Umbilical cord (tissue), 2 donors: ENCODE results near the gene SLC25A21. TPM values are rescaled to one million over a fixed set of nuclear protein-coding genes. Genes with fewer than 3 reads are reported as not detected.

Experiments used
- DNase-seq: peaks from one replicate; pipeline ENCODE4 v3.0.0-alpha.2; 2015; ENCODE audit warnings: low spot score
- total RNA-seq: library from RNA; depleted of rRNA; stranded (reverse); fragments of >200 nt; gene quantifications from one replicate; pipeline ENCODE4 v1.2.3, GENCODE V29; 2014; ENCODE audit warnings: low replicate concordance; ENCODE audit not compliant: insufficient read depth

SLC25A21 gene
- total RNA-seq, 1 donor from 2014 or later = 1.7 TPM

- DNase-seq = no peak
Measured at GRCh38 chr14:37045340-37046061, 126.9 kb downstream of the SLC25A21 start.

- no peak for DNase-seq
Measured at GRCh38 chr14:37037636-37038387, 134.6 kb downstream of the SLC25A21 start.

DNA sequence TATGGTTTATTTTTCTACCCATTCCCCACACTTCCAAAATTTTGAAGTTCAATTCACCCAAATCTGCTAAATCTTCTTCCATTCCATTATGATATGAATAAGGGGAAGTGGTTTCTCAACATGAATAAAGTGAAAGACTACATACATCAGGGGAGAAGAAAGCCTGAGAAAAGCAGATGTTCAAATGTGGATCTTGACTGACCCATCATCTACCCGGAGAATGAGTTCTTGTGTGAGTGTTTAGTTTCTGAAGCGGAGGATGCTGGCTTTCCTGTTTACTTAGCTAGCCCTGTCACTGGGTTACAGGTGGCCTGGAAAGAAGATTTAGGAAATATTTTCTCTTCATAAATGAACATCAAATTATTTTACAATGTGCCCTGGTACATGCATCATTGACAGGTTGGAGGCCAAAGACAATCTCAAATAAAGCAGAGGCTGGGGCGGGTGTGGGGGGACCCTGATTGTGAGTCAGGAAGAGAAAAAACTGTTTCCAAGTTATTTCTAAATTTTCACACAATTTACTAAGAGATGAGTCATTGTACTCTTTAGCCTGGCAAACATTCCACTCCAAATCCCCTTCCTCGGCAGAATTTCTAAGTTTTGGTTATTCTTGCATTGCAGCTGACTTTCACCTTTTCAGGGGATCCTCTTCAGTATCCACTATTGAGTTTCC is 135.6 kb downstream of the SLC25A21 start:
- no peak for DNase-seq

DNA sequence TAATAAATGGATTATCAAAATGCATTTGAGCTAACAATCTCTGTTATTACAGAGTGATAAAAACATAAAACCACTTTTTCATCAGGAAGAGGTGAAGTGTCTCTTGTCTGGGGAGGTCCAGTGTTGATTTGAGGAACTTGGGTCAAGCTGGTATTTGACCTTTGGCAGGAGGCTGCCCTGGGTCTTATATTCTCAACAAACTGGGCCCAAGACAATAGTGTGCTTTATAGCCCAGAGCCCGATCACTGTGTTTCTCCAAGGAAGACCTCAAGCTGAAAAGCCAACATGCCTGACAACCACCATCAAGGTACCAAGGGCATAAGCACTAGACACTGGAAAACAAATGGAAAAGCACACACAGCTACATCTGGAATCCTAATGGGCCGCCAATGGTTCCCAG is 137.0 kb downstream of the SLC25A21 start:
- DNase-seq = no peak

GRCh38 chr14:37034410-37035285 is 137.8 kb downstream of the SLC25A21 start:
- DNase-seq = peak; percentile 2

DNA sequence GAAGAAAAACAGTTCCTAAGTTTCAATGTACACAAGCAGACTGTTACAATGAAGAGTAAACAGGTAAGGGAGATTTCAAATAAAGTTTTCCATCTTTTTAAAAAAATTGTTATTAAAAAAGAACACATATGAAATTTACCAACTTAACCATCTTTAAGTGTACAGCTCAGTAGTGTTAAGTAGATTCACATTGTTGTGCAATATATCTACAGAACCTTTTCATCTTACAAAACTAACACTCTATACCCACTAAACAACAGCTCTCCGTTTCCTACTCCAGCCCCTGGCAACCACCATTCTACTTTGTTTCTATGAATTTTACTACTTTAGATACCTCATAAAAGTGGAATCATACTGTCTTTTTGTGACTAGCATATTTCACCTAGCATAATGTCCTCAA is 139.5 kb downstream of the SLC25A21 start:
- DNase-seq = no peak

DNA sequence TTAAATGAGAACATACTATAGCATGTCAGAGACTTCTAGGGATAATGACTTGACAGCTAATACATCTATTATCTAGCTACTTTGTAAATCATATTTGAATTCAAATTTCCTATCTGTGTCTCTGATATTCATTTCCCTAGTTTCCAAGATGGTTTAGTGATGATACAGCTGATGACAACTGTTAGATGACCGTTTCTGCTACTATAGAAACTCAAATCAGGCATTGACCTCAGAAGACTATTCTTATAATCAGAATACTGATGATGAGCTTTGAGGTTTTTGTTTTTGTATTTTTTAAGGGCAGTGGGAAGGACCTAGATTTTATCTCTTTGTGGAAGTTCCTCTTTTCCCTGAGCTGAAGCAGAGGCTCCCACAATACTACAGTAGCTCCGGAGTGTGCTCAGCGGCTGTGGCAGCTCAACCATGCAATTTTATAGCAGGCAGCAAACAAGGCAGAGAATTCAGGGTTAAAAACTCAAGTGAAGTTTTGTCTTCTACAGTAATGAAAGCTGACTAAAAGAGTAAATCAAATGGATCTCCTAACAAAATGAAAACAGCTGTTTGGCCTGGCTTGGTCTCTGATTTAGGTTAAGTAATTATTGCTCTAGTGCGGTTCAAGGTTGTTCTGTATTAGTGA is 145.1 kb downstream of the SLC25A21 start:
- no peak for DNase-seq

- DNase-seq = no peak
Measured at GRCh38 chr14:37023875-37024565, 148.4 kb downstream of the SLC25A21 start.

DNA sequence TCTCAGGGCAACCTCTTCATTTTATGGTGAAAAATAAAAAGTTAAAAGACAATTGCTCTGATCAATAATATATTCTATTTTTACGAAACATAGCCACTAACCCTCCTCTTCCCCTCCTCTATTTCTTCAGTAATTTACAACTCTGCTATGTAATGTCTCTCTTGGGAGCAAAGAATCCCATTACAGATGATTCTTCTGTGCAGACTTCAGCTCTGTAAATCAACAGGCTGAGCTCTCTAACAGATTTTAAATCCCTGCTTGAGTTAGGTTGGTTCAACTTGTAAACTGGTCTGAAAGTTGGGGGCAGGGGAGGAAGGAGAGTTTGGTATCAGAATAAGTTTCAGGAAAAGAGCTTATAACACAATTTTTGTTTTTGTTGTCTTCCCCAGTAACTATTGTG is 151.0 kb downstream of the SLC25A21 start:
- DNase-seq = no peak

- no peak for DNase-seq
Measured at GRCh38 chr14:37019488-37019887, 152.9 kb downstream of the SLC25A21 start.

- DNase-seq = no peak
Measured at GRCh38 chr14:37018571-37019240, 153.7 kb downstream of the SLC25A21 start.

- DNase-seq = no peak
Measured at GRCh38 chr14:37013078-37013477, 159.3 kb downstream of the SLC25A21 start.

- DNase-seq = no peak
Measured at GRCh38 chr14:36998686-36999085, 173.7 kb downstream of the SLC25A21 start.

GRCh38 chr14:36997843-36998242 is 174.6 kb downstream of the SLC25A21 start:
- no peak for DNase-seq

DNA sequence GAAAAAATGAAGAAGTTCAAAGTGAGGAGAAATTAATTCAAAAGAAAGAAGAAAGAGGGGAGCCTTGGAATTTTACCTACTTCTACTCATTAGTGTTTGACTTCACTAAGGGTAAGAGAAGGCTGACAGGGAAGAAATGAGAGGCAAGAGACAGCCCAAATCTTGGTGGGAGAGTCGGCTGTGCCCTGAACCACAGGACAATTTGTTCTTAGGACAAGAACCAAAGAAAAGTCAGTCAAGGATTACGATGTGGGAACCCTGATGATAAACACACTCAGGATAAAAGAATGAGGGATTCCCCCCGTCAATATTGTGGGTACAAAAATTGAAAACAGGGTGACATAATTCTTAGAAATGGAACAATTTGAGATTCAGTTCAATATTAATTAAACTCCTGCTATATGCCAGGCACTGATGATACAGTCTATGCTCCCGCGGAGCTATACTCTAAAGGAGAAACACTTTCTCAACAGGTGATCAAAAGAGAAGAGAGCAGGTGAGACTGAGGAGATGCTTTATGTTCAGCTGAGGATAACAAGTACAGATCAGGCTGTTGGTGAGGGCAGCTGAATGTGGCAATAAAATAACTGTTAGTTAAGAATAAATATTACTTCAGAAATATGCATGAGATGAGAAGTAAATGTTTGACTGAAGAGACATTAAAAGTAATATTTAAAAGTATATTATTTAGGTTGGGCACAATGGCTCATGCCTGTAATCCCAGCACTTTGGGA is 175.4 kb downstream of the SLC25A21 start:
- no peak for DNase-seq

DNA sequence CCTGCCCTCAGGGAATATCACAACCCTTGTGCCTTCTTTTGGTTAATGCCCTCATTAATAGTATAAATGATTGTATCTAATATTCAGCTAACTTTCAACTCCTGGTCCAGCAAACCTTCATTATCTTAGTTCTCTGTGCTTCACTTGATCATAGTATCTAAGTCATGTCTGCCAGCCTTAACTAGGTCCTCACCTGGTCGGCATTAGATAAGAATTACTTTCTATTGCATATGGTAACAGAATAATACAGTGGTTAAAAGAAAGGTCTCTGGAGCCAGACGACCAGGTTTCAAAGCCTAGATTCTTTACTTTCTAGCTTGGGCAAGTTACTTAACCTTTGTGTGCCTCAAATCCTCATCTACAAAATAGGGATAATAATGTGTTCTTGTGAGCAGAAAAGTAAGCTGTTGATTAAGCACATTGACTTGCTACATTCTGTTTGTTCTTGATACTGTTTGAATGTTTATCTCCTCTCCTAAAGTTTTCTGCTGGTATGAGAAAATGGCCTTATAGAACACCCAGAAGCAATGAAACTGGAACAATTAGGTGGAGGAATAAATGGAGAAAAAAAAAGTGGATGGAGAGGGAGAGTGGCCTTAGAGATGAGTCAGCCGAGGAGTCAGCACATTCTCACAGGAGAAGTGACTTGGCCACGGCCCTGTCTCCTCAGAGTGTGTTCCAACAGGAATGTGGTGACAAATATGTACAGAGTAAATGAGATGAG is 176.1 kb downstream of the SLC25A21 start:
- no peak for DNase-seq

DNA sequence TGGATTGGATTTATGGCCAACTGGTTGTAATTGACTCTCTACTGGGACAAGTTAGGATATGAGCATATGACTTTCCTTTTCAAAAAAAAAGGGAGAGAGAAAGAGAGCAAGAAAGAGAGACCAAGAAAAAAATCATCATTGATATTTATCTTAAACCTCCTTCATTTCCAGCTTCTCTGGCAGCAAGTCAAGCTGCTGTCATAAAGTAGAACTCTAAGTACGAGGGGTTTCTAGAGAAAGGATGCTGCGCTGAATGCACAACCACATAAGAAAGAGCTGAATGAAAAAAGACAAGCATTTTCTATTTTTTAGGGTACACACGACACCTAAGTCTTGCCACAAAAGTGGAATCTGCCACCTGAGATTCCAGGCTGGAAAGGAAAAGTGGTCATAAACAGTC is 182.6 kb downstream of the SLC25A21 start:
- no peak for DNase-seq

GRCh38 chr14:36988989-36989388 is 183.4 kb downstream of the SLC25A21 start:
- DNase-seq = no peak

DNA sequence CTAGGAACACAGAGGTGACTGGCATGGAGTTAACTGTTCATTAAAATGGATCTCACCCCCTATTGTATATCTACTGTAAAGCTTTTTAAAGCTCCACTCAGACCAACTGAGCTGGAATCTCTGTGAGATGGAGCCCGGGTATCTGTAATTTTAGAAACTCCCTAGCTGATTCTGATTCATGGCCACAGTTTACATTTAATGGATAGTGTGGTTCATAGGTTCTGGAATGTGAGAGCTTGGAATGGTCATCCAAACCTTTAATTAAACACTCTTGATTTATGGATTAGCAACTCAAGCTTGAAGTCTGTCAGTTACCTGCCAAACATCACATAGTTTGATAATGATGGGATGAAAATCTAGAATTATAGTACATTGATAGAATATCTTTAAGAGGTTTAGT is 183.8 kb downstream of the SLC25A21 start:
- DNase-seq = no peak
